Measurements from ENCODE around the gene KCTD3.

DNA sequence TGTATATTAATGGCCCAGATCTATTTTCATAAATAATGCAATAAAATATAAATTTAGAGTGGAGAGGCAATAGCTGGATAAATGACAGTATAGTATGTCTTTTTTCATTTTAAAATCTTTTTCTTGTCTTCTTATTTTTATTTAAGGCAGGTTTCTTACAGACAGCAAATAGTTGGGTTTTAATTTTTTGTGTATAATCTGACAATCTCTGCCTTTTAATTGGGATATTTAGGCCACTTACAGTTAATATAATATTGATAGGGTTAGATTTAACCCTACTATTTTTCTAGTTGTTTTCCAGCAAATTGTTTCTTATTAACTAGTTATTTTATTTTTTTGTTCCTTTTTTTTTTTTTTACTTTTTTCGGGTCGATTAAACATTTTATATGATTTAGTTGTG is 23.3 kb upstream of the KCTD3 start:
- TF ChIP-seq, protein P1, sequence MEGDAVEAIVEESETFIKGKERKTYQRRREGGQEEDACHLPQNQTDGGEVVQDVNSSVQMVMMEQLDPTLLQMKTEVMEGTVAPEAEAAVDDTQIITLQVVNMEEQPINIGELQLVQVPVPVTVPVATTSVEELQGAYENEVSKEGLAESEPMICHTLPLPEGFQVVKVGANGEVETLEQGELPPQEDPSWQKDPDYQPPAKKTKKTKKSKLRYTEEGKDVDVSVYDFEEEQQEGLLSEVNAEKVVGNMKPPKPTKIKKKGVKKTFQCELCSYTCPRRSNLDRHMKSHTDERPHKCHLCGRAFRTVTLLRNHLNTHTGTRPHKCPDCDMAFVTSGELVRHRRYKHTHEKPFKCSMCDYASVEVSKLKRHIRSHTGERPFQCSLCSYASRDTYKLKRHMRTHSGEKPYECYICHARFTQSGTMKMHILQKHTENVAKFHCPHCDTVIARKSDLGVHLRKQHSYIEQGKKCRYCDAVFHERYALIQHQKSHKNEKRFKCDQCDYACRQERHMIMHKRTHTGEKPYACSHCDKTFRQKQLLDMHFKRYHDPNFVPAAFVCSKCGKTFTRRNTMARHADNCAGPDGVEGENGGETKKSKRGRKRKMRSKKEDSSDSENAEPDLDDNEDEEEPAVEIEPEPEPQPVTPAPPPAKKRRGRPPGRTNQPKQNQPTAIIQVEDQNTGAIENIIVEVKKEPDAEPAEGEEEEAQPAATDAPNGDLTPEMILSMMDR (IDR thresholded peaks at IDR 0.05): no peak
- TF ChIP-seq POLR2A (IDR thresholded peaks at IDR 0.05) (no peak), POLR2AphosphoS5 (IDR thresholded peaks at IDR 0.05) (no peak), EP300 (IDR thresholded peaks at IDR 0.05; ENCODE audit: low read depth) (no peak)
